ENCODE results near the gene SEMA5A. TPM values are rescaled to one million over a fixed set of nuclear protein-coding genes. Genes with fewer than 3 reads are reported as not detected.

The SEMA5A gene
- total RNA-seq, 5 donors from 2014 or later (not counting 1 experiment from before 2014, with no cell fraction given) = 0.60 to 5.1 (median 1.5) TPM

- H3K4me1 Mint-ChIP-seq = no peaks in the 10 kb centered on the region
- Histone ChIP-seq H3K36me3 (ENCODE audit: control insufficient read depth in 2 of 2, extremely low read depth in 1 of 2, insufficient read depth in 1 of 2, low read length in 1 of 2) (no peaks in the 10 kb centered on the region), H3K4me1 (ENCODE audit: control insufficient read depth in 1 of 2, extremely low read depth in 1 of 2, insufficient read depth in 2 of 2, low read length in 2 of 2) (no peaks in the 10 kb centered on the region), H3K27me3 (replicated peaks in 1 of 2; ENCODE audit: control insufficient read depth in 2 of 2, extremely low read depth in 1 of 2, insufficient read depth in 2 of 2, low read length in 1 of 2) (no peaks in the 10 kb centered on the region), H3K27ac (ENCODE audit: low read length) (no peak overlapping the region), H3K9me3 (no peaks in the 10 kb centered on the region), H3K4me3 (ENCODE audit: control insufficient read depth in 1 of 2, extremely low read depth in 1 of 2, low read length in 1 of 2) (no peak overlapping the region)
- ATAC-seq (replicated peaks in 1 of 4) = no peak
- H3K27me3 Mint-ChIP-seq = no peaks in the 10 kb centered on the region
- no peak overlapping the region for H3K27ac Mint-ChIP-seq
- H3K9me3 Mint-ChIP-seq = peaks cover 2 to 6% (median 5%) of the 10 kb centered on the region in 3 donors
- ChIA-PET CTCF (no interaction called here), POLR2A (no interaction called here)
- 80% methylated on average over 1 of the region's 2 CpGs for WGBS (ENCODE audit: insufficient coverage)
- no peak overlapping the region for H3K4me3 Mint-ChIP-seq
- no peaks in the 10 kb centered on the region for H3K36me3 Mint-ChIP-seq
- no peak for DNase-seq
Measured at GRCh38 chr5:9335269-9335668, 210.6 kb downstream of the SEMA5A start.

GRCh38 chr5:9332026-9332425 is 213.8 kb downstream of the SEMA5A start:
- H3K27me3 Mint-ChIP-seq = no peaks in the 10 kb centered on the region
- H3K4me3 Mint-ChIP-seq = no peak overlapping the region
- H3K4me1 Mint-ChIP-seq = no peaks in the 10 kb centered on the region
- no peak overlapping the region for H3K27ac Mint-ChIP-seq
- ATAC-seq (replicated peaks in 1 of 4) = no peak
- no peaks in the 10 kb centered on the region for H3K36me3 Mint-ChIP-seq
- Histone ChIP-seq H3K36me3 (ENCODE audit: control insufficient read depth in 2 of 2, extremely low read depth in 1 of 2, insufficient read depth in 1 of 2, low read length in 1 of 2) (no peaks in the 10 kb centered on the region), H3K9me3 (no peaks in the 10 kb centered on the region), H3K4me1 (ENCODE audit: control insufficient read depth in 1 of 2, extremely low read depth in 1 of 2, insufficient read depth in 2 of 2, low read length in 2 of 2) (no peaks in the 10 kb centered on the region), H3K4me3 (ENCODE audit: control insufficient read depth in 1 of 2, extremely low read depth in 1 of 2, low read length in 1 of 2) (no peak overlapping the region), H3K27me3 (replicated peaks in 1 of 2; ENCODE audit: control insufficient read depth in 2 of 2, extremely low read depth in 1 of 2, insufficient read depth in 2 of 2, low read length in 1 of 2) (no peaks in the 10 kb centered on the region), H3K27ac (ENCODE audit: low read length) (no peak overlapping the region)
- CTCF ChIA-PET = no interaction called here
- DNase-seq = no peak
- 77% methylated on average over 4 of the region's 4 CpGs for WGBS (ENCODE audit: insufficient coverage)
- POLR2A ChIA-PET = no interaction called here
- H3K9me3 Mint-ChIP-seq = no peaks in the 10 kb centered on the region

GRCh38 chr5:9331372-9331771 is 214.5 kb downstream of the SEMA5A start:
- Histone ChIP-seq H3K4me1 (ENCODE audit: control insufficient read depth in 1 of 2, extremely low read depth in 1 of 2, insufficient read depth in 2 of 2, low read length in 2 of 2) (no peaks in the 10 kb centered on the region), H3K27me3 (replicated peaks in 1 of 2; ENCODE audit: control insufficient read depth in 2 of 2, extremely low read depth in 1 of 2, insufficient read depth in 2 of 2, low read length in 1 of 2) (no peaks in the 10 kb centered on the region), H3K36me3 (ENCODE audit: control insufficient read depth in 2 of 2, extremely low read depth in 1 of 2, insufficient read depth in 1 of 2, low read length in 1 of 2) (no peaks in the 10 kb centered on the region), H3K9me3 (no peaks in the 10 kb centered on the region), H3K4me3 (ENCODE audit: control insufficient read depth in 1 of 2, extremely low read depth in 1 of 2, low read length in 1 of 2) (no peak overlapping the region), H3K27ac (ENCODE audit: low read length) (no peak overlapping the region)
- Mint-ChIP-seq H3K4me3 (no peak overlapping the region), H3K9me3 (no peaks in the 10 kb centered on the region), H3K36me3 (no peaks in the 10 kb centered on the region), H3K27ac (no peak overlapping the region), H3K27me3 (no peaks in the 10 kb centered on the region), H3K4me1 (no peaks in the 10 kb centered on the region)
- DNase-seq (no peak), ATAC-seq (replicated peaks in 1 of 4) (no peak)
- ChIA-PET CTCF (no interaction called here), POLR2A (no interaction called here)
- WGBS (ENCODE audit: insufficient coverage) = no CpG with 5 or more reads among the region's 1 CpG

GRCh38 chr5:9329125-9329524 is 216.8 kb downstream of the SEMA5A start:
- Histone ChIP-seq H3K36me3 (ENCODE audit: control insufficient read depth in 2 of 2, extremely low read depth in 1 of 2, insufficient read depth in 1 of 2, low read length in 1 of 2) (no peaks in the 10 kb centered on the region), H3K4me3 (ENCODE audit: control insufficient read depth in 1 of 2, extremely low read depth in 1 of 2, low read length in 1 of 2) (no peak overlapping the region), H3K4me1 (ENCODE audit: control insufficient read depth in 1 of 2, extremely low read depth in 1 of 2, insufficient read depth in 2 of 2, low read length in 2 of 2) (no peaks in the 10 kb centered on the region), H3K9me3 (no peaks in the 10 kb centered on the region), H3K27me3 (replicated peaks in 1 of 2; ENCODE audit: control insufficient read depth in 2 of 2, extremely low read depth in 1 of 2, insufficient read depth in 2 of 2, low read length in 1 of 2) (no peaks in the 10 kb centered on the region), H3K27ac (ENCODE audit: low read length) (no peak overlapping the region)
- Mint-ChIP-seq H3K4me1 (no peaks in the 10 kb centered on the region), H3K27ac (no peak overlapping the region), H3K9me3 (no peaks in the 10 kb centered on the region), H3K36me3 (no peaks in the 10 kb centered on the region), H3K4me3 (no peak overlapping the region), H3K27me3 (no peaks in the 10 kb centered on the region)
- CTCF ChIA-PET = no interaction called here
- WGBS (ENCODE audit: insufficient coverage) = no CpG with 5 or more reads among the region's 4 CpGs
- DNase-seq (no peak), ATAC-seq (replicated peaks in 1 of 4) (no peak)
- POLR2A ChIA-PET = no interaction called here

GRCh38 chr5:9325549-9325948 is 220.3 kb downstream of the SEMA5A start:
- no peak overlapping the region for H3K4me3 Mint-ChIP-seq
- H3K36me3 Mint-ChIP-seq = no peaks in the 10 kb centered on the region
- 100% methylated on average over 1 of the region's 4 CpGs for WGBS (ENCODE audit: insufficient coverage)
- ChIA-PET CTCF (no interaction called here), POLR2A (no interaction called here)
- Histone ChIP-seq H3K27me3 (replicated peaks in 1 of 2; ENCODE audit: control insufficient read depth in 2 of 2, extremely low read depth in 1 of 2, insufficient read depth in 2 of 2, low read length in 1 of 2) (no peaks in the 10 kb centered on the region), H3K36me3 (ENCODE audit: control insufficient read depth in 2 of 2, extremely low read depth in 1 of 2, insufficient read depth in 1 of 2, low read length in 1 of 2) (no peaks in the 10 kb centered on the region), H3K9me3 (no peaks in the 10 kb centered on the region), H3K27ac (ENCODE audit: low read length) (no peak overlapping the region), H3K4me3 (ENCODE audit: control insufficient read depth in 1 of 2, extremely low read depth in 1 of 2, low read length in 1 of 2) (no peak overlapping the region), H3K4me1 (ENCODE audit: control insufficient read depth in 1 of 2, extremely low read depth in 1 of 2, insufficient read depth in 2 of 2, low read length in 2 of 2) (no peaks in the 10 kb centered on the region)
- ATAC-seq (replicated peaks in 1 of 4) (no peak), DNase-seq (no peak)
- H3K4me1 Mint-ChIP-seq = no peaks in the 10 kb centered on the region
- H3K27me3 Mint-ChIP-seq = no peaks in the 10 kb centered on the region
- no peaks in the 10 kb centered on the region for H3K9me3 Mint-ChIP-seq
- H3K27ac Mint-ChIP-seq = no peak overlapping the region

GRCh38 chr5:9324348-9325077 is 221.4 kb downstream of the SEMA5A start:
- Mint-ChIP-seq H3K36me3 (no peaks in the 10 kb centered on the region), H3K27ac (no peak overlapping the region), H3K27me3 (no peaks in the 10 kb centered on the region), H3K9me3 (no peaks in the 10 kb centered on the region), H3K4me1 (no peaks in the 10 kb centered on the region), H3K4me3 (no peak overlapping the region)
- WGBS (ENCODE audit: insufficient coverage) = no CpG with 5 or more reads among the region's 2 CpGs
- Histone ChIP-seq H3K4me1 (ENCODE audit: control insufficient read depth in 1 of 2, extremely low read depth in 1 of 2, insufficient read depth in 2 of 2, low read length in 2 of 2) (no peaks in the 10 kb centered on the region), H3K36me3 (ENCODE audit: control insufficient read depth in 2 of 2, extremely low read depth in 1 of 2, insufficient read depth in 1 of 2, low read length in 1 of 2) (no peaks in the 10 kb centered on the region), H3K27me3 (replicated peaks in 1 of 2; ENCODE audit: control insufficient read depth in 2 of 2, extremely low read depth in 1 of 2, insufficient read depth in 2 of 2, low read length in 1 of 2) (no peaks in the 10 kb centered on the region), H3K4me3 (ENCODE audit: control insufficient read depth in 1 of 2, extremely low read depth in 1 of 2, low read length in 1 of 2) (no peak overlapping the region), H3K27ac (ENCODE audit: low read length) (no peak overlapping the region), H3K9me3 (no peaks in the 10 kb centered on the region)
- no peak for ATAC-seq (replicated peaks in 1 of 4)
- POLR2A ChIA-PET = no interaction called here
- CTCF ChIA-PET = no interaction called here
- no peak for DNase-seq

- H3K27ac Mint-ChIP-seq = no peak overlapping the region
- no CpG with 5 or more reads among the region's 3 CpGs for WGBS (ENCODE audit: insufficient coverage)
- ChIA-PET POLR2A (no interaction called here), CTCF (interaction anchor here in 1 of 2 donors (0.5 kb wide), 1 partner anchor 489 kb away, joined by 7 read pairs; no protein-coding TSS in a partner anchor)
- H3K36me3 ChIP-seq (ENCODE audit: control insufficient read depth in 2 of 2, extremely low read depth in 1 of 2, insufficient read depth in 1 of 2, low read length in 1 of 2) = no peaks in the 10 kb centered on the region
- no peak overlapping the region for H3K4me3 Mint-ChIP-seq
- no peak for DNase-seq
- no peak overlapping the region for H3K27ac ChIP-seq (ENCODE audit: low read length)
- ATAC-seq (replicated peaks in 1 of 4) = no peak
- H3K27me3 ChIP-seq (replicated peaks in 1 of 2; ENCODE audit: control insufficient read depth in 2 of 2, extremely low read depth in 1 of 2, insufficient read depth in 2 of 2, low read length in 1 of 2) = no peaks in the 10 kb centered on the region
- no peaks in the 10 kb centered on the region for H3K4me1 ChIP-seq (ENCODE audit: control insufficient read depth in 1 of 2, extremely low read depth in 1 of 2, insufficient read depth in 2 of 2, low read length in 2 of 2)
- no peaks in the 10 kb centered on the region for H3K27me3 Mint-ChIP-seq
- no peaks in the 10 kb centered on the region for H3K36me3 Mint-ChIP-seq
- no peaks in the 10 kb centered on the region for H3K4me1 Mint-ChIP-seq
- no peaks in the 10 kb centered on the region for H3K9me3 ChIP-seq
- H3K4me3 ChIP-seq (ENCODE audit: control insufficient read depth in 1 of 2, extremely low read depth in 1 of 2, low read length in 1 of 2) = no peak overlapping the region
- no peaks in the 10 kb centered on the region for H3K9me3 Mint-ChIP-seq
Measured at GRCh38 chr5:9320652-9321051, 225.2 kb downstream of the SEMA5A start.

Data from T-cell (primary cell).